ENCODE results near the gene TREH.

The TREH gene

GRCh38 chr11:118648291-118648690, 31.2 kb downstream of the TREH start:
- DNase-seq (ENCODE audit: low read depth in 2 of 2) = no peak

- DNase-seq (ENCODE audit: low read depth in 2 of 2) = no peak
Observed at GRCh38 chr11:118646393-118646792, 33.1 kb downstream of the TREH start.

GRCh38 chr11:118645066-118645715, 34.3 kb downstream of the TREH start:
- DNase-seq (ENCODE audit: low read depth in 2 of 2) = no peak

- no peak for DNase-seq (ENCODE audit: low read depth in 2 of 2)
Observed at GRCh38 chr11:118644496-118644895, 35.0 kb downstream of the TREH start.

- no peak for DNase-seq (ENCODE audit: low read depth in 2 of 2)
Observed at GRCh38 chr11:118643995-118644345, 35.5 kb downstream of the TREH start.

- no peak for DNase-seq (ENCODE audit: low read depth in 2 of 2)
Observed at GRCh38 chr11:118643142-118643994, 36.1 kb downstream of the TREH start.

GRCh38 chr11:118641397-118642019, 37.9 kb downstream of the TREH start:
- DNase-seq (ENCODE audit: low read depth in 2 of 2) = no peak

- no peak for DNase-seq (ENCODE audit: low read depth in 2 of 2)
Observed at GRCh38 chr11:118640332-118641154, 38.9 kb downstream of the TREH start.

- no peak for DNase-seq (ENCODE audit: low read depth in 2 of 2)
Observed at GRCh38 chr11:118639899-118640298, 39.6 kb downstream of the TREH start.

GRCh38 chr11:118638726-118639125, 40.7 kb downstream of the TREH start:
- DNase-seq (ENCODE audit: low read depth in 2 of 2) = no peak

GRCh38 chr11:118636569-118637290, 42.7 kb downstream of the TREH start:
- DNase-seq (ENCODE audit: low read depth in 2 of 2) = no peak

GRCh38 chr11:118635642-118636041, 43.8 kb downstream of the TREH start:
- no peak for DNase-seq (ENCODE audit: low read depth in 2 of 2)

- DNase-seq (ENCODE audit: low read depth in 2 of 2) = no peak
Observed at GRCh38 chr11:118635237-118635591, 44.2 kb downstream of the TREH start.

- no peak for DNase-seq (ENCODE audit: low read depth in 2 of 2)
Observed at GRCh38 chr11:118634431-118635236, 44.8 kb downstream of the TREH start.

- no peak for DNase-seq (ENCODE audit: low read depth in 2 of 2)
Observed at GRCh38 chr11:118633979-118634378, 45.5 kb downstream of the TREH start.

- no peak for DNase-seq (ENCODE audit: low read depth in 2 of 2)
Observed at GRCh38 chr11:118633319-118633690, 46.1 kb downstream of the TREH start.

- DNase-seq (ENCODE audit: low read depth in 2 of 2) = no peak
Observed at GRCh38 chr11:118632577-118633318, 46.7 kb downstream of the TREH start.

- no peak for DNase-seq (ENCODE audit: low read depth in 2 of 2)
Observed at GRCh38 chr11:118631142-118631909, 48.1 kb downstream of the TREH start.
